ENCODE data around the gene TMEM150A.

Gene TMEM150A

DNA sequence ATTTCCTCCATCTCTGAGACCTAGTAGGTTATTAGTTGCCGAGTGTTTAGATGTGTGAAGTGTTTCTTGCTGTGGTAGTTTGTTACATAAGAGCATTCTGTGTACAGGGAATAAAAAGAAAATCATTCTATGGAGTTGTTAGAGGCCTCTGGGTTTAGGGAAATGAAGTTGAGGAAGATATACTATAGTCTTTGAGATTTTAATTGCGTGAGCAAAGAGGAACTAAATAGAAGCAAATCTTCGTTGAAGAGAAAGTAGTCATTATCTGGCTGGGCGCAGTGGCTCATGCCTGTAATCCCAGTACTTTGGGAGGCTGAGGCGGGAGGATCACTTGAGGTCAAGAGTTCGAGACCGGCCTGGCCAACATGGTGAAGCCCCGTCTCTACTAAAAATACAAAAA lies 32.5 kb upstream of the TMEM150A start:
- Histone ChIP-seq H2AK5ac (ENCODE audit: low read length) (no peak overlapping the region), H3K79me2 (ENCODE audit: control insufficient read depth, insufficient read depth, low read length) (no peaks in the 10 kb centered on the region), H2BK15ac (replicated peaks; ENCODE audit: low read depth) (no peak overlapping the region), H3K18ac (ENCODE audit: low read length) (no peak overlapping the region), H3K56ac (ENCODE audit: low read length) (no peak overlapping the region), H2BK5ac (ENCODE audit: low read length) (no peak overlapping the region), H3K4me1 (ENCODE audit: control insufficient read depth, low read depth, low read length) (no peaks in the 10 kb centered on the region), H3K4me3 (ENCODE audit: low read length) (no peak overlapping the region), H3K27ac (ENCODE audit: low read depth, low read length) (no peak overlapping the region), H3K36me3 (ENCODE audit: control insufficient read depth, insufficient read depth, low read length) (peaks cover 26% of the 10 kb centered on the region), H3K9ac (ENCODE audit: low read length) (no peak overlapping the region), H3K23ac (ENCODE audit: low read length) (no peak overlapping the region), H3K27me3 (ENCODE audit: insufficient read depth, low read length, poor library complexity) (no peaks in the 10 kb centered on the region), H2BK120ac (ENCODE audit: low read depth, low read length) (no peak overlapping the region), H3K79me1 (ENCODE audit: low read length) (no peaks in the 10 kb centered on the region), H4K5ac (ENCODE audit: low read length) (no peak overlapping the region), H4K8ac (ENCODE audit: low read depth, low read length) (no peak overlapping the region), H3K4me2 (ENCODE audit: low read length) (no peak overlapping the region), H3K4ac (ENCODE audit: low read depth, low read length) (no peak overlapping the region)
- no peak for DNase-seq
- no CpG with 5 or more reads among the region's 8 CpGs for WGBS (ENCODE audit: extremely low coverage, insufficient coverage, low lambda C conversion rate)

- Histone ChIP-seq H2BK15ac (replicated peaks; ENCODE audit: low read depth) (no peak overlapping the region), H3K27me3 (ENCODE audit: insufficient read depth, low read length, poor library complexity) (no peaks in the 10 kb centered on the region), H4K8ac (ENCODE audit: low read depth, low read length) (no peak overlapping the region), H3K4me2 (ENCODE audit: low read length) (no peak overlapping the region), H3K56ac (ENCODE audit: low read length) (no peak overlapping the region), H2BK5ac (ENCODE audit: low read length) (no peak overlapping the region), H3K79me2 (ENCODE audit: control insufficient read depth, insufficient read depth, low read length) (no peaks in the 10 kb centered on the region), H3K23ac (ENCODE audit: low read length) (no peak overlapping the region), H3K4ac (ENCODE audit: low read depth, low read length) (no peak overlapping the region), H3K9ac (ENCODE audit: low read length) (no peak overlapping the region), H2BK120ac (ENCODE audit: low read depth, low read length) (no peak overlapping the region), H3K27ac (ENCODE audit: low read depth, low read length) (no peak overlapping the region), H3K4me1 (ENCODE audit: control insufficient read depth, low read depth, low read length) (no peaks in the 10 kb centered on the region), H3K36me3 (ENCODE audit: control insufficient read depth, insufficient read depth, low read length) (peaks cover 18% of the 10 kb centered on the region), H3K18ac (ENCODE audit: low read length) (no peak overlapping the region), H3K4me3 (ENCODE audit: low read length) (no peak overlapping the region), H3K79me1 (ENCODE audit: low read length) (no peaks in the 10 kb centered on the region), H4K5ac (ENCODE audit: low read length) (no peak overlapping the region), H2AK5ac (ENCODE audit: low read length) (no peak overlapping the region)
- no CpG with 5 or more reads among the region's 3 CpGs for whole genome bisulfite sequencing (ENCODE audit: extremely low coverage, insufficient coverage, low lambda C conversion rate)
- no peak for DNase-seq
Observed at GRCh38 chr2:85631316-85631715, 28.8 kb upstream of the TMEM150A start.

GRCh38 chr2:85628658-85629057 lies 26.2 kb upstream of the TMEM150A start:
- no peaks in the 10 kb centered on the region for H3K4me1 ChIP-seq (ENCODE audit: control insufficient read depth, low read depth, low read length)
- no peak overlapping the region for H3K4me3 ChIP-seq (ENCODE audit: low read length)
- DNase-seq, result no peak
- H3K18ac ChIP-seq (ENCODE audit: low read length), result no peak overlapping the region
- no CpG with 5 or more reads among the region's 2 CpGs for WGBS (ENCODE audit: extremely low coverage, insufficient coverage, low lambda C conversion rate)
- no peak overlapping the region for H3K9ac ChIP-seq (ENCODE audit: low read length)
- H3K27me3 ChIP-seq (ENCODE audit: insufficient read depth, low read length, poor library complexity), result no peaks in the 10 kb centered on the region
- no peak overlapping the region for H3K4me2 ChIP-seq (ENCODE audit: low read length)
- peaks cover 27% of the 10 kb centered on the region for H3K36me3 ChIP-seq (ENCODE audit: control insufficient read depth, insufficient read depth, low read length)
- no peak overlapping the region for H3K56ac ChIP-seq (ENCODE audit: low read length)
- no peak overlapping the region for H4K8ac ChIP-seq (ENCODE audit: low read depth, low read length)
- no peaks in the 10 kb centered on the region for H3K79me2 ChIP-seq (ENCODE audit: control insufficient read depth, insufficient read depth, low read length)
- H3K79me1 ChIP-seq (ENCODE audit: low read length), result no peaks in the 10 kb centered on the region
- H2BK15ac ChIP-seq (replicated peaks; ENCODE audit: low read depth), result no peak overlapping the region
- no peak overlapping the region for H4K5ac ChIP-seq (ENCODE audit: low read length)
- no peak overlapping the region for H2BK120ac ChIP-seq (ENCODE audit: low read depth, low read length)
- H3K23ac ChIP-seq (ENCODE audit: low read length), result no peak overlapping the region
- no peak overlapping the region for H2AK5ac ChIP-seq (ENCODE audit: low read length)
- H3K4ac ChIP-seq (ENCODE audit: low read depth, low read length), result no peak overlapping the region
- H3K27ac ChIP-seq (ENCODE audit: low read depth, low read length), result no peak overlapping the region
- no peak overlapping the region for H2BK5ac ChIP-seq (ENCODE audit: low read length)

- no peak overlapping the region for H3K27ac ChIP-seq (ENCODE audit: low read depth, low read length)
- H3K79me2 ChIP-seq (ENCODE audit: control insufficient read depth, insufficient read depth, low read length), result peaks cover 2% of the 10 kb centered on the region
- DNase-seq, result no peak
- no peak overlapping the region for H3K9ac ChIP-seq (ENCODE audit: low read length)
- no peak overlapping the region for H2AK5ac ChIP-seq (ENCODE audit: low read length)
- H3K23ac ChIP-seq (ENCODE audit: low read length), result no peak overlapping the region
- H4K5ac ChIP-seq (ENCODE audit: low read length), result no peak overlapping the region
- no peak overlapping the region for H4K8ac ChIP-seq (ENCODE audit: low read depth, low read length)
- no peak overlapping the region for H3K4me2 ChIP-seq (ENCODE audit: low read length)
- no peak overlapping the region for H2BK5ac ChIP-seq (ENCODE audit: low read length)
- no peaks in the 10 kb centered on the region for H3K4me1 ChIP-seq (ENCODE audit: control insufficient read depth, low read depth, low read length)
- no peak overlapping the region for H2BK15ac ChIP-seq (replicated peaks; ENCODE audit: low read depth)
- H3K36me3 ChIP-seq (ENCODE audit: control insufficient read depth, insufficient read depth, low read length), result peaks cover 26% of the 10 kb centered on the region
- H3K4me3 ChIP-seq (ENCODE audit: low read length), result no peak overlapping the region
- H3K79me1 ChIP-seq (ENCODE audit: low read length), result peaks cover 6% of the 10 kb centered on the region
- no CpG with 5 or more reads among the region's 5 CpGs for WGBS (ENCODE audit: extremely low coverage, insufficient coverage, low lambda C conversion rate)
- H3K56ac ChIP-seq (ENCODE audit: low read length), result no peak overlapping the region
- no peak overlapping the region for H2BK120ac ChIP-seq (ENCODE audit: low read depth, low read length)
- no peaks in the 10 kb centered on the region for H3K27me3 ChIP-seq (ENCODE audit: insufficient read depth, low read length, poor library complexity)
- no peak overlapping the region for H3K4ac ChIP-seq (ENCODE audit: low read depth, low read length)
- no peak overlapping the region for H3K18ac ChIP-seq (ENCODE audit: low read length)
Observed at GRCh38 chr2:85623991-85624390, 21.5 kb upstream of the TMEM150A start.

GRCh38 chr2:85621338-85621737 lies 18.8 kb upstream of the TMEM150A start:
- Histone ChIP-seq H3K23ac (ENCODE audit: low read length) (no peak overlapping the region), H3K27ac (ENCODE audit: low read depth, low read length) (no peak overlapping the region), H3K4me3 (ENCODE audit: low read length) (no peak overlapping the region), H3K27me3 (ENCODE audit: insufficient read depth, low read length, poor library complexity) (no peaks in the 10 kb centered on the region), H4K5ac (ENCODE audit: low read length) (no peak overlapping the region), H3K36me3 (ENCODE audit: control insufficient read depth, insufficient read depth, low read length) (peaks cover 22% of the 10 kb centered on the region), H3K18ac (ENCODE audit: low read length) (no peak overlapping the region), H3K79me2 (ENCODE audit: control insufficient read depth, insufficient read depth, low read length) (peaks cover 19% of the 10 kb centered on the region), H3K4ac (ENCODE audit: low read depth, low read length) (no peak overlapping the region), H3K4me2 (ENCODE audit: low read length) (no peak overlapping the region), H2BK15ac (replicated peaks; ENCODE audit: low read depth) (no peak overlapping the region), H3K79me1 (ENCODE audit: low read length) (peaks cover 12% of the 10 kb centered on the region), H3K56ac (ENCODE audit: low read length) (no peak overlapping the region), H3K4me1 (ENCODE audit: control insufficient read depth, low read depth, low read length) (peaks cover 2% of the 10 kb centered on the region), H2BK120ac (ENCODE audit: low read depth, low read length) (no peak overlapping the region), H3K9ac (ENCODE audit: low read length) (no peak overlapping the region), H4K8ac (ENCODE audit: low read depth, low read length) (no peak overlapping the region), H2AK5ac (ENCODE audit: low read length) (no peak overlapping the region), H2BK5ac (ENCODE audit: low read length) (no peak overlapping the region)
- WGBS (ENCODE audit: extremely low coverage, insufficient coverage, low lambda C conversion rate), result no CpG with 5 or more reads among the region's 1 CpG
- no peak for DNase-seq

DNA sequence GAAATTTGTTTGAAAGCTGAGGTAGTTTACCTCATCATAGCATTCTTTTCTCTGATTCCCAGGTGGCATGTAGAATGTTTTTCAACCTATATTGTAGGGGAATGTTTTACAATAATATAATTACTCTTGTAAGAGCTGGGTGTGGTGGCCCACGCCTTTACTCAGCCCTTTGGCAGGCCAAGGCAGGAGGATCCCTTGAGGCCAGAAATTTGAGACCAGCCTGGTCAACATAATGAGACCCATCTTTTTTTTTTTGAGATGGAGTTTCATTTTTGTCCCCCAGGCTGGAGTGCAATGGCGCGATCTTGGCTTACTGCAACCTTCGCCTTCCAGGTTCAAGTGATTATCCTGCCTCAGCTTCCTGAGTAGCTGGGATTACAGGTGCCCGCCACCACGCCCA lies 17.1 kb upstream of the TMEM150A start:
- H3K4me2 ChIP-seq (ENCODE audit: low read length), result no peak overlapping the region
- H3K79me2 ChIP-seq (ENCODE audit: control insufficient read depth, insufficient read depth, low read length), result peaks cover 22% of the 10 kb centered on the region
- H3K79me1 ChIP-seq (ENCODE audit: low read length), result peaks cover 12% of the 10 kb centered on the region
- H2AK5ac ChIP-seq (ENCODE audit: low read length), result no peak overlapping the region
- no peak overlapping the region for H4K8ac ChIP-seq (ENCODE audit: low read depth, low read length)
- no peak overlapping the region for H2BK5ac ChIP-seq (ENCODE audit: low read length)
- no peak overlapping the region for H3K18ac ChIP-seq (ENCODE audit: low read length)
- H3K23ac ChIP-seq (ENCODE audit: low read length), result no peak overlapping the region
- H4K5ac ChIP-seq (ENCODE audit: low read length), result no peak overlapping the region
- no peak overlapping the region for H2BK120ac ChIP-seq (ENCODE audit: low read depth, low read length)
- WGBS (ENCODE audit: extremely low coverage, insufficient coverage, low lambda C conversion rate), result no CpG with 5 or more reads among the region's 6 CpGs
- H3K9ac ChIP-seq (ENCODE audit: low read length), result no peak overlapping the region
- no peak overlapping the region for H3K56ac ChIP-seq (ENCODE audit: low read length)
- H3K36me3 ChIP-seq (ENCODE audit: control insufficient read depth, insufficient read depth, low read length), result peaks cover 15% of the 10 kb centered on the region
- H3K27me3 ChIP-seq (ENCODE audit: insufficient read depth, low read length, poor library complexity), result no peaks in the 10 kb centered on the region
- H3K4me1 ChIP-seq (ENCODE audit: control insufficient read depth, low read depth, low read length), result peaks cover 2% of the 10 kb centered on the region
- H3K4ac ChIP-seq (ENCODE audit: low read depth, low read length), result no peak overlapping the region
- H3K27ac ChIP-seq (ENCODE audit: low read depth, low read length), result no peak overlapping the region
- no peak overlapping the region for H3K4me3 ChIP-seq (ENCODE audit: low read length)
- H2BK15ac ChIP-seq (replicated peaks; ENCODE audit: low read depth), result no peak overlapping the region
- DNase-seq, result no peak

Measured in mesendoderm (in vitro differentiated cells).